GM18909 (cell line): ENCODE data around the gene CADPS.
A peak's percentile ranks its signal among the peaks of the same experiment; 100 is the strongest.

Experiments
- ATAC-seq: cut with Tn5 transposase; IDR thresholded peaks from one replicate; pipeline ENCODE4 v1.9.1; 2021; ENCODE audit warnings: mild to moderate bottlenecking; ENCODE audit not compliant: unreplicated experiment, poor library complexity

The CADPS gene

DNA sequence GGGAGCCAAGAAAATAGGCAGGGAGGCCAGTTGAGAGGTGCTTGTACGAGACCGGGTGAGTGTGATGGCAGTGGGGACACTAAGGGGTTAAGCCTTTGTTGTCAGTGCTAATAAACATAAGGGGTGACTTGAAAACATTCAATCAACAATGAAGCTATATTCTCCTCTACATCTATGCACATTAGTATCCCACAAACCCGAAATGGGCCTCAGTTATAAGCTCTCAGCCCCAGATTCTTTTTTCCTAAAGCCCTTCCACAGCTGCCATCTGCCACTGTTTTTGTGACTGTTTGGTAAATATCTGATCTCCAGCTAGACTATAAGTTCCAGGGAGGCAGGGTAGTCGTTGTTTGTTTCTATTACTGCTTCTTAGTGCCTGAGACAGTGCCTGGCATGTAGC lies 118.2 kb downstream of the CADPS start:
- no peak for ATAC-seq

- no peak for ATAC-seq
Observed at GRCh38 chr3:62755285-62755684, 119.9 kb downstream of the CADPS start.

DNA sequence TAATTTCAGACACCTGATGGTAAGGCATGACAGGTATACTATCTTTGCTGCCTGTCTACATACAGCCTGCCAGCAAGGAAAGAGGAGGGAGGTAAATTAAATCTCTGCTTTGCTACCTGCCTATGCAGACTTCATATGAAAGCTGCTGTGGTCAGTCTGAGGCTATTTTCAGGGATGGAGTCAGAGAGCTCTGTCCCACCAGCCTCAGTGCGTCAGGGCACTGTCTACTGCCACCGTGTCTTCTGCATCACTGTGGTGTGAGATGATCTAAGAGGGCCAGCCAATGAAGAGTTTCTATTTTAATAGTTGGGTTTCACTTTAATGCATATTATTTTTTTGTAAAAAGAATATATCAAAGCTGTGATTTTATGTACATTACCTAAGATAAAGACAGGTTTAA lies 125.6 kb downstream of the CADPS start:
- no peak for ATAC-seq

DNA sequence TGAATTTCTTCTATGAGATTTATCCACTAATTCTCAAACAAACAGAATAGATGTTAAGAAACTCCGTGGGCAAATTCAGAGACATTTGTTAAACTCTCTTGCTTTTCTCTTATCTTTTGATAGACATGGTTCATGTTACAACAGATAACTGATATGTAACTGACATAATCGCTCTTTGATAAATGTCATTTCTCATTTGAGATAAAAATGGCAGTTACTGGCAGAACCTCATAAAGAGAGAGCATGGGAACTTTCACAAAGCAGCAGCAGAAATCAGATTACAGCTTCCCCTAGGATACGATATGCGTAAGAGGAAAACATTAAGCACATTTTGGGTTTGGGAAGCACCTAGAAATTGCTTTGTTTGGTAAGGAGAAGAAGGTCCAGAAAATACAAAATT lies 126.1 kb downstream of the CADPS start:
- no peak for ATAC-seq

DNA sequence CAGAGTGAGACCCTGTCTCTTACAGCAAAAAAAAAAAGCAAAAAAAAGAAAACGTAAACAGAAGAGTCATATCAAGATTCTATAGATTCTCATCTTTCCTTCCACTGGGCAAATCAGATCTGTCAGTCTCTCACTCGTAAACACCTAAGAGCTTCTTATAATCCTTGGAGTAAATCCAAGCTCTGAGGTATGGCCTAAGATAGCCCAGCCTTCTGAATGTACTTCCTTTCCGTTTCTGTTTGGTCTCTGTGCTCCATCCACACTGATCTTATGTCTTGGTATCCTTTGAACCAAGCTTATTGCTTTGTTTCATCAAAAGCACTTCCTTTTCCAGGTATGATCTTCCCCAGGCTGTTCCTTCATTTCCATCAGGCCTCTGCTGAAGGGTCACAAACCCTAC lies 137.8 kb downstream of the CADPS start:
- no peak for ATAC-seq

DNA sequence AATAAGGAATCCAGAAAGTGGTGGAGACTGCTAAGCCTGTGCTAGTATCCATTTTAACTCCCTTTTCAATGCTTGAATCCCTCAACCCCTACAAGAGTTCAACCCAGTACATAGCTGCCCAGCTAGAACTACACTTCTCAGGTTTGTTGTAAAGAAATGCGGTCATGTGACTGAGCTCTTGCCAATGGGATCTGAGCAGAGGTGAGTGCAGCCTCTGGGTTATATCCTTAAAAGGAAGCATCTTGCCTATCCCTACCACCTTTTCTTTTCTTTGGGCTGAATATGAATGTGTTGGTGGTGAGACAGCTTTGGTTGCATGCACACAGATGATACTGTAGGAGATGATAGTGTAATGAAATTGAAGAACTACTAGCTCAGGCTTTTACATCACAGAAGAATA lies 139.7 kb downstream of the CADPS start:
- ATAC-seq = no peak

DNA sequence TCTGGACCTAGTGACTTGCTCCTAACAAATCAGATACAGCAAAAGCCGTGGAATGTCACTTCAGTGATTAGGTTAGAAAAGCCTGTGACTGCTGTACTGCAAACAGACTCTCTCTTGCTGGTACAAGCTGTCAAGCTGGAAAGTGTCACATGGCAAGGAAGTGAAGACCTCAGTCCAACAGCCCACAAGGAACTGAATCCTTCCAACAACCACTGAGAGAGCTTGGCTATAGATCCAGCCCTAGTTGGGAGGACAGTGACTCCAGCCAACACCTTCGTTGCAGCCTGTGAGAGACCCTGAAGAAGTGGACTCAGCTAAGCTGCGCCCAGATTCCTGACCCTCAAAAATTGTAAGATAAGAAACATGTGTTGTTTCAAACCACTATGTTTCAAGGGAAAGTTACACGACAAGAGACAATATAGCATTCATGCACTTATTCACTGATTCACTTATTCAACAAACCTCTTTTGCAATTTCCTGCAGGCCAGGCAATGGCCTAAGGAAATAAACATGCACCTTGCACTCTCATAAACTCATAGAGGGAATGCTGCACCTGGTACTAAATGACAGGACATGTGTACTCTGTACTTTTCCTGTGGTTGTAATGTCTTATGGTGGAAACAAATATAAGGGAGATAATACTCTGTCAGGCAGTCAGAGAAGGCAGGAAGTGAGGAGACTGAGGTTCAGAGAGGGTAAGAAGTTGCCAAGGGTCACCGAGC lies 142.9 kb downstream of the CADPS start:
- ATAC-seq = no peak

GRCh38 chr3:62727981-62728380 lies 147.2 kb downstream of the CADPS start:
- no peak for ATAC-seq

DNA sequence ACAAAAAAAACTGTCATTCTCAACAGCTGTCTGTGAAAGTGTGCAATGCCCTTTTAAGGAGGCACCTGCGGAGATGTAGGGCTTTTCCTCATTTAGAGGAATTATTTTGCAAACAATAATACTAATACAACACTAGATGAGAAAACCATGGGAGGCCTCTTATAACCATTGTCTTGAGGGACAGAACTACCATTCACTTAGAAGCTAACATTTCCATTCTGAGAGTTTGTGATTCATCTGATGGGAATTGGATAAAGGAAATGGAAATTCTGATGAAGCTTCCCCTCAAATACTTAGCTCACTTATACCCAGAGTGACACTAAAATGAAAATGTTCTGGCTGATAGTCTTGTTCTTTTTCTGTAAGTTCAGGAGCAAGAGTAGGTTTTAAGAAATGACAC lies 147.7 kb downstream of the CADPS start:
- ATAC-seq = no peak

DNA sequence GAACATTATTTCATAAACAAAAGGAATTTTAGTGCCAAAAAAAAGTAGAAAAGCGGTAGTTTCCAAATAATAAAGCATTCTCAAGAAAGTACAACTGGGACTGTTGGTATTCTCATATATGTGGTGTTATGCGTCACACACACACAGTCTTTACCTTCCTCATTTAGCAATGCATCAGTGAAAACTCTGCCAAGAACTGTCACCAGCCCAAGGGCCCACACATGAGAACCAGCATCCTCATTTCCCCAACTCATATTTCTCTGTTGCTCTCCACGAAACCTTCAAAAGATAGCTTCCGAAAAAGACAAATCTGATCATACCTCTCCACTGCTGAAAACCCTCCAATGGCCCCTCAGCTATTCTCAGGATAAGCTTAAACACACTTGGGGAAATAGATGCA lies 150.7 kb downstream of the CADPS start:
- no peak for ATAC-seq

DNA sequence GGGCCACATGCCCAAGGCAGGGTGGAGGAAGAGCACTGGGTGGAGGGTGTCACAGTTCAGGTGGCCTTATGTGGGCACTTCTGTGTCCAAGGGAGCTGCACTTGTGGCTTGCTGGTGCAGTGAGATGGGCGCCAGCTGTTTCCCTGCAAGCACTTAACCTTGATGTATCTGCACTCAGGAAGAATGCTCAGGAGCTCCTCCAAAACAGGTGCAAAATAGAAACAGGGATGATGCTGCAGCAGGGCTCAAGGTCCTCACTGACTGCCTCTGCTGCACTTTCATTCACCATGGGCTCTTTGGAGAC lies 151.3 kb downstream of the CADPS start:
- peak; percentile 43 for ATAC-seq

- ATAC-seq = peak; percentile 75
Observed at GRCh38 chr3:62723166-62723913, 151.9 kb downstream of the CADPS start.

GRCh38 chr3:62722344-62722743 lies 152.9 kb downstream of the CADPS start:
- no peak for ATAC-seq

GRCh38 chr3:62718515-62719320 lies 156.5 kb downstream of the CADPS start:
- ATAC-seq = no peak

DNA sequence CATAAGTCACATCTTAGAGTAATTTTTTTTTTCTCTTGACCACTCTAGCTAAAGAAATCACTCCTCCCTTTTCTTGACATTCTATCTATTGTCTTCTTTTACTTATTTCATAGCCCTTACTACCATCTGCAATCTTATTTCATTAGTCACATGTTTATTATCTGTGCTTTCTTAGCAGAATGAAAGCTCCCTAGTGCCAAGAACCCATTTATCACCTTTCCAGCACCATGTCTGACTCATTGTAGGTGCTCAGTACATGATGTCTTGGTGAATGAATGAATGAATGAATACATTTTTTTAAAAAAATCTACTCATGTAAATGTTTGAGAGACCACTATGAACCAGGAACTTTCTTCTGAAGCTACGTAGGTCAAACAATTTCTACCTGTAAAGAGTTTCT lies 157.2 kb downstream of the CADPS start:
- no peak for ATAC-seq

GRCh38 chr3:62712746-62713145 lies 162.5 kb downstream of the CADPS start:
- ATAC-seq = peak; percentile 50

DNA sequence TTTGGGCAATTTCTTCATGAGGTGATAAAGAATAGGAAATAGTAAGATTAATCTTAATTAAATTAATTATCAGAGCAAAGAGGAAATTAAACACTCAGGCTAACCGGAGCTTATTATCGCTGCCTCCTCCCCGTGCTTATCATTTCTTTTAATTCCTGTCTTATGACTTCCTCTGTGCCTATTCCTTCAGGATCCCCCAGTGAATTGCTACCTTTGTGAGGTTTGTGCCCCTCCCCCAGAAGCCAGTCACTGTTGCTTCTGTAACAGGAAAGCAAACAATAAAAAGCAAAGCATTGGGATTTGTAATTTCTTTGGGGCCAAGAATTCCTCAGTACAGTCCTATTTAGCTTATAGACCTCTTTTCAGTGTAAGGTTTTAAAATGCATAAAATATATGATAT lies 164.5 kb downstream of the CADPS start:
- no peak for ATAC-seq

DNA sequence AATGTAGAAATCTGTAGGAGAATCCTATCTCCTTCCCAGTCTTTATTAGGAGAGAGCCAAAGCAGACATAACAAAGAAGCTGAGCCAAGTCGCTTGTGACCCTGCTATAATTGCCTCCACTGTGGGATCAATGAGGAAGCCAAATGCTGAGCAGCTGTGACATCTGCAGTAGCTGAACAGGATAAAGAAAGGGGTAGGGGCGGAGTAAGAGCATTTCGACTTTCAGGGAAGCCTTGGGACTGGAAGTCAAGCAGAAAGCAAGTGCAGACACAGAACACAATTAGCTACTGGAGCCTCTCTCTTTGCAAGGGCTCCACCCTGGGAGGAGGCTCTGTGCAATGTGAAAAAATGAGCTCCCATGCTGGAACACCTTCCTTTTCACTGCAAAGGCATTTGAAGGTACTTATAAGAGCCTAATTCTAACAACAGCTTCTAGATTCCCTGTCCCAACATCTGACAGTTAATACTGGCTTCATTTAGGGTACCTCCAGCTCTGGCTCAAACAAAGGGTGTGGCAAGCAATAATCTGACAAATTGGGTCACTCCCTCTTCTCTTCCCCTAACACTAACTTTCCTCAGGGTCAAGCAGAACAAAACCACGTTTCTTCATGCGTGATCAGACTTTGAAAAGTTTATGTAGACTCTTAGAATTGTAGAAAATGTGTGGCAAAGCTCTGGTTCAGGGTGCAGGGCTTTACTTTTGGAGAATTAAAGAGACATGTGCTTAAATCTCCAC lies 166.4 kb downstream of the CADPS start:
- no peak for ATAC-seq

- no peak for ATAC-seq
Observed at GRCh38 chr3:62705721-62706120, 169.5 kb downstream of the CADPS start.

DNA sequence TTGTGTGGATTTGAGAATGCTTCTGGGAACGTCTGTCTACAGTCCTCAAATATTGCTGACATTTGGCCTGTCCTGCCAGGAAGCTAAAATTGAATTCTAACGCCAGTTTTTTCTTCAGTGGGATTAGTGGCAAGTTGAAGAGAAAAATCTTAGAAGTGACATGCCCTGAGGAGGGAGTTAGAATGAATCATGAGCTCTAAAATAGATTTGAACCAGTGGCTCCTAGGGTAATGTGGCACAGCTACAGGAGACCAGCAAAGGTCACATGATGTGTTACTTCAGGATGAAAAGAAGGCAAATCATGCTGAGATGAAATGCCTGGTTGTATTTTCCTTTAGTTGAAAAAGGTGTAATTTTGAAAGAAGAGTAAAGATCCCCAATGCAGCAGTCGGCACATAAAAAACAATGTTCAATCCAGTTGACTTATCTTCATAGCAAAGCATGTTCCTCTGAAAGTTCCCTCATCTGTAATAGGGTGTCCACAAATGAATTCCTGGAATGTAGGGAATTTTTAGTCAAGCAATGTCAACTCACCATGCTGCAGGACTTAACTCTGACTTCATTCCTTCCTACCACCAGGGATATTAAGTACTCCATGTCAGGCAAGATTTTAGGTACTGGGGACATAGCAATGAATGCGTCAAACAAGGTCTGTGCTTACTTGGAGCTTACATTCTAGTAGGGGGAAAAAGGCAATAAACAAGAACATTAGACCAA lies 171.6 kb downstream of the CADPS start:
- no peak for ATAC-seq
